GM12875 (cell line): ENCODE data around the gene IFT52.
A peak's percentile ranks its signal among the peaks of the same experiment; 100 is the strongest.

Experiments
- H3K4me3 ChIP-seq: one replicate; pipeline ENCODE4 v1.5.1; 2011; ENCODE audit warnings: low read depth, low read length, control low read depth
- CTCF ChIP-seq: IDR thresholded peaks from 2 replicates; pipeline ENCODE4 v1.5.1; 2011; ENCODE audit warnings: low read depth, mild to moderate bottlenecking, control low read depth, inconsistent platforms, low read length, moderate library complexity, borderline replicate concordance; ENCODE audit not compliant: insufficient read depth

Gene IFT52

GRCh38 chr20:43690943-43691598 is 100.3 kb downstream of the IFT52 start:
- TF ChIP-seq CTCF = no peak
- no peak overlapping the region for H3K4me3 ChIP-seq

- H3K4me3 ChIP-seq = no peak overlapping the region
- TF ChIP-seq CTCF = peak; percentile 79
Measured at GRCh38 chr20:43691928-43692524, 101.3 kb downstream of the IFT52 start.

GRCh38 chr20:43694763-43695162 is 104.0 kb downstream of the IFT52 start:
- no peak overlapping the region for H3K4me3 ChIP-seq
- TF ChIP-seq CTCF = no peak

GRCh38 chr20:43695571-43695970 is 104.8 kb downstream of the IFT52 start:
- H3K4me3 ChIP-seq = no peak overlapping the region
- TF ChIP-seq CTCF = no peak
